ENCODE data around the gene PFKFB1. TPM values are rescaled to one million over a fixed set of nuclear protein-coding genes. Genes with fewer than 3 reads are reported as not detected.
A peak's percentile ranks its signal among the peaks of the same experiment; 100 is the strongest.

PFKFB1 gene
- total and polyA plus RNA-seq, 9 of the 15 experiments (the other 6 are each of a cell fraction or from before 2014, with no cell fraction given) = 0.07 to 0.24 (median 0.15) TPM; not detected in 2

DNA sequence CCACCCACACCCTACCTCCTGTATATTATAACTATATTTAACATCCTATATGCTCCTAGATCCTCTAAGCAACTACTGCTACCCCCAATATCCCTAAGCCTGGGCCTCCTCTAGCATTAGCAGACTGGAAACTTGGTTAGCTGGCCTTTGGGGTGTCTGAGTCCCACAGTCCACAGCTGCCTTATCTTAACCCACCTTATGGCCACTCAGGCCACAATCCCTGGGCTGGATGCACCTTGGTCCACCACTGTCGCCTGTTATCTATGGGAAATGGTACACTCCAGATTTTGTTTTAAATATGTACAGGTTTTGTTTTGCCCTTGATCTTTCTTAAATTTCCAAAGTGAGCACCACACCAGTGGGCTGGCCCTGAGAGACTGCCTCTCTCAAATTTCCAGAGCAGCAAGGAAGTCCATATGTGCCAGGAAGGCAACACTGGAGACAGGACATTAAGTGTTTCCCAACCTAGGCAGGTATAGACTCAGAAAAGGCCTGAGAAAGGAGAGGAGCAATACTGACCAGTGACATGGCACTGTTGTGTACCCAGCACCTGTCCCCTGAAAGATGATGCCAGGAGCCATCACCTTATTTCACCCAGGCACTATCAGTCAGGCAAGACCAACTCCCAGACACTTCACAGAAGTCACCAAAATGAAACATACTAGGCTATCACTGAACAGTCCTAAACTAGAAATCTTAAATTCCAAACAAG lies 921 bp downstream of the PFKFB1 start (continued):
- no peak for TF ChIP-seq C11orf30 (IDR thresholded peaks at IDR 0.05; ENCODE audit: low read depth)
- TF ChIP-seq BDP1 (IDR thresholded peaks at IDR 0.05; ENCODE audit: insufficient read depth, insufficient read length) = no peak
- no peak for TF ChIP-seq LCOR (CRISPR knock-in tag; IDR thresholded peaks at IDR 0.05)
- TF ChIP-seq, protein P1, sequence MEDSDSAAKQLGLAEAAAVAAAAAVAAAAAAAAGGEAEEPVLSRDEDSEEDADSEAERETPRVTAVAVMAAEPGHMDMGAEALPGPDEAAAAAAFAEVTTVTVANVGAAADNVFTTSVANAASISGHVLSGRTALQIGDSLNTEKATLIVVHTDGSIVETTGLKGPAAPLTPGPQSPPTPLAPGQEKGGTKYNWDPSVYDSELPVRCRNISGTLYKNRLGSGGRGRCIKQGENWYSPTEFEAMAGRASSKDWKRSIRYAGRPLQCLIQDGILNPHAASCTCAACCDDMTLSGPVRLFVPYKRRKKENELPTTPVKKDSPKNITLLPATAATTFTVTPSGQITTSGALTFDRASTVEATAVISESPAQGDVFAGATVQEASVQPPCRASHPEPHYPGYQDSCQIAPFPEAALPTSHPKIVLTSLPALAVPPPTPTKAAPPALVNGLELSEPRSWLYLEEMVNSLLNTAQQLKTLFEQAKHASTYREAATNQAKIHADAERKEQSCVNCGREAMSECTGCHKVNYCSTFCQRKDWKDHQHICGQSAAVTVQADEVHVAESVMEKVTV (CRISPR knock-in tag; IDR thresholded peaks at IDR 0.05) = no peak
- no peak for TF ChIP-seq KLF6 (CRISPR knock-in tag; IDR thresholded peaks at IDR 0.05; ENCODE audit: borderline replicate concordance)
- no peak for TF ChIP-seq ZNF583 (CRISPR knock-in tag; IDR thresholded peaks at IDR 0.05)
- TF ChIP-seq CSDE1 (IDR thresholded peaks at IDR 0.05) = no peak
- no peak for TF ChIP-seq JUNB (CRISPR knock-in tag; conservative IDR thresholded peaks at IDR 0.05)
- TF ChIP-seq KLF16 (IDR thresholded peaks at IDR 0.05) = no peak
- no peak for TF ChIP-seq ZNF324 (CRISPR knock-in tag; IDR thresholded peaks at IDR 0.05)
- TF ChIP-seq RBM14 (IDR thresholded peaks at IDR 0.05; ENCODE audit: borderline replicate concordance, insufficient read depth, low read depth, low read length) = no peak
- TF ChIP-seq, protein P2, sequence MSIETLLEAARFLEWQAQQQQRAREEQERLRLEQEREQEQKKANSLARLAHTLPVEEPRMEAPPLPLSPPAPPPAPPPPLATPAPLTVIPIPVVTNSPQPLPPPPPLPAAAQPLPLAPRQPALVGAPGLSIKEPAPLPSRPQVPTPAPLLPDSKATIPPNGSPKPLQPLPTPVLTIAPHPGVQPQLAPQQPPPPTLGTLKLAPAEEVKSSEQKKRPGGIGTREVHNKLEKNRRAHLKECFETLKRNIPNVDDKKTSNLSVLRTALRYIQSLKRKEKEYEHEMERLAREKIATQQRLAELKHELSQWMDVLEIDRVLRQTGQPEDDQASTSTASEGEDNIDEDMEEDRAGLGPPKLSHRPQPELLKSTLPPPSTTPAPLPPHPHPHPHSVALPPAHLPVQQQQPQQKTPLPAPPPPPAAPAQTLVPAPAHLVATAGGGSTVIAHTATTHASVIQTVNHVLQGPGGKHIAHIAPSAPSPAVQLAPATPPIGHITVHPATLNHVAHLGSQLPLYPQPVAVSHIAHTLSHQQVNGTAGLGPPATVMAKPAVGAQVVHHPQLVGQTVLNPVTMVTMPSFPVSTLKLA (conservative IDR thresholded peaks at IDR 0.05) = no peak
- TF ChIP-seq PHB (CRISPR knock-in tag; IDR thresholded peaks at IDR 0.05) = no peak
- peak; percentile 63 to 78 for TF ChIP-seq KDM1A (IDR thresholded peaks at IDR 0.05)
- TF ChIP-seq GABPB2 (CRISPR knock-in tag; conservative IDR thresholded peaks at IDR 0.05) = no peak
- TF ChIP-seq TAL1 (IDR thresholded peaks at IDR 0.05) = peak; percentile 79
- peak; percentile 31; the same call in 1 of the 2 replicates for TF ChIP-seq CTBP1 (IDR thresholded peaks at IDR 0.05; ENCODE audit: borderline replicate concordance)
- TF ChIP-seq, protein P3, sequence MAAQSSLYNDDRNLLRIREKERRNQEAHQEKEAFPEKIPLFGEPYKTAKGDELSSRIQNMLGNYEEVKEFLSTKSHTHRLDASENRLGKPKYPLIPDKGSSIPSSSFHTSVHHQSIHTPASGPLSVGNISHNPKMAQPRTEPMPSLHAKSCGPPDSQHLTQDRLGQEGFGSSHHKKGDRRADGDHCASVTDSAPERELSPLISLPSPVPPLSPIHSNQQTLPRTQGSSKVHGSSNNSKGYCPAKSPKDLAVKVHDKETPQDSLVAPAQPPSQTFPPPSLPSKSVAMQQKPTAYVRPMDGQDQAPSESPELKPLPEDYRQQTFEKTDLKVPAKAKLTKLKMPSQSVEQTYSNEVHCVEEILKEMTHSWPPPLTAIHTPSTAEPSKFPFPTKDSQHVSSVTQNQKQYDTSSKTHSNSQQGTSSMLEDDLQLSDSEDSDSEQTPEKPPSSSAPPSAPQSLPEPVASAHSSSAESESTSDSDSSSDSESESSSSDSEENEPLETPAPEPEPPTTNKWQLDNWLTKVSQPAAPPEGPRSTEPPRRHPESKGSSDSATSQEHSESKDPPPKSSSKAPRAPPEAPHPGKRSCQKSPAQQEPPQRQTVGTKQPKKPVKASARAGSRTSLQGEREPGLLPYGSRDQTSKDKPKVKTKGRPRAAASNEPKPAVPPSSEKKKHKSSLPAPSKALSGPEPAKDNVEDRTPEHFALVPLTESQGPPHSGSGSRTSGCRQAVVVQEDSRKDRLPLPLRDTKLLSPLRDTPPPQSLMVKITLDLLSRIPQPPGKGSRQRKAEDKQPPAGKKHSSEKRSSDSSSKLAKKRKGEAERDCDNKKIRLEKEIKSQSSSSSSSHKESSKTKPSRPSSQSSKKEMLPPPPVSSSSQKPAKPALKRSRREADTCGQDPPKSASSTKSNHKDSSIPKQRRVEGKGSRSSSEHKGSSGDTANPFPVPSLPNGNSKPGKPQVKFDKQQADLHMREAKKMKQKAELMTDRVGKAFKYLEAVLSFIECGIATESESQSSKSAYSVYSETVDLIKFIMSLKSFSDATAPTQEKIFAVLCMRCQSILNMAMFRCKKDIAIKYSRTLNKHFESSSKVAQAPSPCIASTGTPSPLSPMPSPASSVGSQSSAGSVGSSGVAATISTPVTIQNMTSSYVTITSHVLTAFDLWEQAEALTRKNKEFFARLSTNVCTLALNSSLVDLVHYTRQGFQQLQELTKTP (IDR thresholded peaks at IDR 0.05; ENCODE audit: low read depth in 1 of 2, partially characterized antibody in 2 of 2) = no peak
- TF ChIP-seq, protein P4, sequence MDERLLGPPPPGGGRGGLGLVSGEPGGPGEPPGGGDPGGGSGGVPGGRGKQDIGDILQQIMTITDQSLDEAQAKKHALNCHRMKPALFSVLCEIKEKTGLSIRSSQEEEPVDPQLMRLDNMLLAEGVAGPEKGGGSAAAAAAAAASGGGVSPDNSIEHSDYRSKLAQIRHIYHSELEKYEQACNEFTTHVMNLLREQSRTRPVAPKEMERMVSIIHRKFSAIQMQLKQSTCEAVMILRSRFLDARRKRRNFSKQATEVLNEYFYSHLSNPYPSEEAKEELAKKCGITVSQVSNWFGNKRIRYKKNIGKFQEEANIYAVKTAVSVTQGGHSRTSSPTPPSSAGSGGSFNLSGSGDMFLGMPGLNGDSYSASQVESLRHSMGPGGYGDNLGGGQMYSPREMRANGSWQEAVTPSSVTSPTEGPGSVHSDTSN (CRISPR knock-in tag; IDR thresholded peaks at IDR 0.05; ENCODE audit: low read depth) = no peak
- TF ChIP-seq, protein P4 (tag; conservative IDR thresholded peaks at IDR 0.05; ENCODE audit: low read depth) = no peak

All from K562 (cell line).